PC-3 (cell line): Measurements from ENCODE around the gene GALNT2.

Source experiments
- CTCF ChIP-seq: fragments of 300-600 bp; sonication (generic); conservative IDR thresholded peaks from 2 replicates; pipeline ENCODE4 v1.5.1; 2017; ENCODE audit warnings: antibody characterized with exemption, low read depth, mild to moderate bottlenecking, low read length
- EZH2 ChIP-seq: fragments of 300-600 bp; sonication (generic); IDR thresholded peaks from one replicate; pipeline ENCODE4 v1.6.1; 2017; ENCODE audit warnings: antibody characterized with exemption, mild to moderate bottlenecking, low read length; ENCODE audit not compliant: unreplicated experiment
- EZH2phosphoT487 ChIP-seq: fragments of 300-600 bp; sonication (generic); IDR thresholded peaks from 2 replicates; pipeline ENCODE4 v1.6.1; 2018; ENCODE audit warnings: mild to moderate bottlenecking, antibody characterized with exemption, low read length, borderline replicate concordance

GRCh38 chr1:230176326-230176725 lies 109.3 kb downstream of the GALNT2 start:
- TF ChIP-seq CTCF = no peak
- TF ChIP-seq EZH2phosphoT487 = no peak
- no peak for TF ChIP-seq EZH2
